A673 (cell line): ENCODE measurements around the gene AGAP2.

Experiments used
- CTCF ChIP-seq: fragments of 300-800, 200-600 bp; sonication (generic); conservative IDR thresholded peaks from 2 replicates; pipeline ENCODE4 v1.5.1; 2017; ENCODE audit warnings: low read depth, mild to moderate bottlenecking, antibody characterized with exemption, low read length, moderate library complexity, mixed read lengths
- EZH2 ChIP-seq: fragments of 200-600 bp; sonication (generic); IDR thresholded peaks from 2 replicates; pipeline ENCODE4 v1.6.1; 2017; ENCODE audit warnings: borderline replicate concordance, low read depth, mild to moderate bottlenecking, mixed read lengths, antibody characterized with exemption, low read length; ENCODE audit not compliant: poor library complexity, severe bottlenecking

GRCh38 chr12:57688931-57689330 is 49.6 kb downstream of the AGAP2 start:
- no peak for TF ChIP-seq EZH2
- TF ChIP-seq CTCF = no peak
